Loucy (cell line): ENCODE data around the gene NEURL4.

Experiments used
- H2AFZ ChIP-seq: fragments of 200-600 bp; sonication (generic); 2 replicates; pipeline ENCODE4 v1.6.0; 2016; ENCODE audit warnings: antibody characterized with exemption, mild to moderate bottlenecking, low read length, moderate library complexity
- H3F3A ChIP-seq: fragments of 200-600 bp; 2 replicates; pipeline ENCODE4 v1.6.0; 2016; ENCODE audit warnings: antibody characterized with exemption, low read depth, mild to moderate bottlenecking
- H3K27me3 ChIP-seq: fragments of 200-600 bp; sonication (generic); 2 replicates; pipeline ENCODE4 v1.6.1; 2014; ENCODE audit warnings: low read length, mild to moderate bottlenecking; ENCODE audit not compliant: insufficient read depth, poor library complexity, severe bottlenecking
- H3K36me3 ChIP-seq: fragments of 200-600 bp; sonication (generic); 2 replicates; pipeline ENCODE4 v1.6.1; 2016; ENCODE audit warnings: low read length; ENCODE audit not compliant: insufficient read depth
- H3K4me1 ChIP-seq: fragments of 200-600 bp; sonication (generic); 2 replicates; pipeline ENCODE4 v1.5.1; 2014; ENCODE audit warnings: low read length, mild to moderate bottlenecking; ENCODE audit not compliant: insufficient read depth, poor library complexity, severe bottlenecking
- H3K4me2 ChIP-seq: fragments of 200-600 bp; sonication (generic); 2 replicates; pipeline ENCODE4 v1.6.0; 2014; ENCODE audit warnings: antibody characterized with exemption, low read length, low read depth, mild to moderate bottlenecking; ENCODE audit not compliant: poor library complexity, severe bottlenecking
- H3K4me3 ChIP-seq: fragments of 200-600 bp; sonication (generic); 2 replicates; pipeline ENCODE4 v1.5.1; 2014; ENCODE audit warnings: low read length, mild to moderate bottlenecking, mixed read lengths; ENCODE audit not compliant: poor library complexity, severe bottlenecking
- H3K79me2 ChIP-seq: fragments of 200-600 bp; sonication (generic); 2 replicates; pipeline ENCODE4 v1.6.1; 2014; ENCODE audit warnings: low read length; ENCODE audit not compliant: insufficient read depth
- H3K9ac ChIP-seq: fragments of 200-600 bp; sonication (generic); 2 replicates; pipeline ENCODE4 v1.6.0; 2014; ENCODE audit warnings: mild to moderate bottlenecking, low read depth, low read length, moderate library complexity; ENCODE audit not compliant: poor library complexity, severe bottlenecking
- H3K9me2 ChIP-seq: fragments of 200-600 bp; sonication (generic); replicated peaks from 2 replicates; pipeline ENCODE4 v1.6.1; 2016; ENCODE audit warnings: low read depth, low read length, mixed read lengths
- H3K9me3 ChIP-seq: fragments of 200-600 bp; sonication (generic); 2 replicates; pipeline ENCODE4 v1.6.1; 2014; ENCODE audit warnings: mild to moderate bottlenecking, antibody characterized with exemption, low read length, low read depth; ENCODE audit not compliant: insufficient read depth
- H4K20me1 ChIP-seq: fragments of 200-600 bp; sonication (generic); 2 replicates; pipeline ENCODE4 v1.6.0; 2014; ENCODE audit warnings: antibody characterized with exemption, low read length, mild to moderate bottlenecking; ENCODE audit not compliant: insufficient read depth, poor library complexity, severe bottlenecking
- EZH2phosphoT487 ChIP-seq: fragments of 200-600 bp; IDR thresholded peaks from 2 replicates; pipeline ENCODE4 v1.6.1; 2018; ENCODE audit warnings: antibody characterized with exemption, mild to moderate bottlenecking, moderate library complexity, borderline replicate concordance
- TF ChIP-seq, protein P1 (sequence below): fragments of 200-600 bp; sonication (generic); conservative IDR thresholded peaks from 2 replicates; pipeline ENCODE4 v1.5.1; 2014; ENCODE audit warnings: mild to moderate bottlenecking, antibody characterized with exemption, low read length

NEURL4 gene

DNA sequence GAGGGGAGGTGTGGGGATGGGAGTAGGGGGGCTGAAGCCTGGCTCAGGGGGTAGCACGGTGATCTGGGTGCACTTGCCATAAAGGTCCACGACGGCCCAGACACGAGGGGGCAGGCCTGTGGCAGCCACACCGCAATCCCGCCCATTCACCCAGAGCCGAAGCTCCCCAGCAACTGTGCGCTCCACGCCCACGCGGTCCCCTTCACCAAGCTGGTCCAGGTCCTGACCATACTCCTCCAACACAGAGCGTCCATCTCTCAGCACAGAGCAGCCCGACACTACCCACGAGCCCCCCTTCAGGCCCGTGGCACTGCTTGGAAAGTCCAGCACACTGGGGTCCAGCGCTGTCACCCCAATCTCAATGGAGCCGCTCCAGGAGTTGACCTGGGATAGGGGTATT, 1.6 kb downstream of the NEURL4 start:
- Histone ChIP-seq H3K4me3 (peak overlapping the region; percentile 84), H2AFZ (no peak overlapping the region), H3K9ac (peak overlapping the region; percentile 76), H3K9me2 (no peaks in the 10 kb centered on the region), H3F3A (no peaks in the 10 kb centered on the region), H3K79me2 (peaks cover 21% of the 10 kb centered on the region), H3K4me1 (peaks cover 24% of the 10 kb centered on the region), H3K36me3 (peaks cover 14% of the 10 kb centered on the region; the same call in 1 of the 2 replicates), H3K9me3 (no peaks in the 10 kb centered on the region), H3K4me2 (peak overlapping the region; percentile 82), H4K20me1 (peaks cover 5% of the 10 kb centered on the region), H3K27me3 (no peaks in the 10 kb centered on the region)
- TF ChIP-seq EZH2phosphoT487 = no peak

DNA sequence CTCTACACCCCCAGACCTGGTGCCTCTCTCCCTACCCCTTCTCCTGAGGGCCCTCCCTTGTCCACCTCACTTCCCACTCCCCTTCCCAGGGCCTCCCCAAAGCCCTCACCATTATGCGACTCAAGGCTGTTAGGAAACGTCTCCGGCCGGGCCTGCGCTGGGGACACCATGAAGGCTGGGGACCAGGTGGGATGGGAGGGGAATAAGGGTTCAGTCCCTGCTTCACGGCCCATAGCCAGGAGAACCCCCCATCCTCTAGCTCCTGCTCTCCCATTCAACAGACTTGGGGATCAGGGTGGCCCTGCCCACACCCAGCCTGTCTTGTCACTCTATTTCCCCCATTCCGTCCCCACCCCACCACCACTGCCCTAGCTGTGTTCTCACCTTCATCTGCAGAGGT, 2.1 kb downstream of the NEURL4 start:
- Histone ChIP-seq H3K9ac (no peak overlapping the region), H3K27me3 (no peaks in the 10 kb centered on the region), H4K20me1 (peaks cover 5% of the 10 kb centered on the region), H2AFZ (no peak overlapping the region), H3K79me2 (peaks cover 21% of the 10 kb centered on the region), H3K4me1 (peaks cover 20% of the 10 kb centered on the region), H3K36me3 (peaks cover 17% of the 10 kb centered on the region; the same call in 1 of the 2 replicates), H3K4me3 (no peak overlapping the region), H3K9me2 (no peaks in the 10 kb centered on the region), H3K9me3 (no peaks in the 10 kb centered on the region), H3F3A (no peaks in the 10 kb centered on the region), H3K4me2 (peak overlapping the region; percentile 82)
- TF ChIP-seq EZH2phosphoT487 = no peak
- TF ChIP-seq, protein P1, sequence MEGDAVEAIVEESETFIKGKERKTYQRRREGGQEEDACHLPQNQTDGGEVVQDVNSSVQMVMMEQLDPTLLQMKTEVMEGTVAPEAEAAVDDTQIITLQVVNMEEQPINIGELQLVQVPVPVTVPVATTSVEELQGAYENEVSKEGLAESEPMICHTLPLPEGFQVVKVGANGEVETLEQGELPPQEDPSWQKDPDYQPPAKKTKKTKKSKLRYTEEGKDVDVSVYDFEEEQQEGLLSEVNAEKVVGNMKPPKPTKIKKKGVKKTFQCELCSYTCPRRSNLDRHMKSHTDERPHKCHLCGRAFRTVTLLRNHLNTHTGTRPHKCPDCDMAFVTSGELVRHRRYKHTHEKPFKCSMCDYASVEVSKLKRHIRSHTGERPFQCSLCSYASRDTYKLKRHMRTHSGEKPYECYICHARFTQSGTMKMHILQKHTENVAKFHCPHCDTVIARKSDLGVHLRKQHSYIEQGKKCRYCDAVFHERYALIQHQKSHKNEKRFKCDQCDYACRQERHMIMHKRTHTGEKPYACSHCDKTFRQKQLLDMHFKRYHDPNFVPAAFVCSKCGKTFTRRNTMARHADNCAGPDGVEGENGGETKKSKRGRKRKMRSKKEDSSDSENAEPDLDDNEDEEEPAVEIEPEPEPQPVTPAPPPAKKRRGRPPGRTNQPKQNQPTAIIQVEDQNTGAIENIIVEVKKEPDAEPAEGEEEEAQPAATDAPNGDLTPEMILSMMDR = no peak

GRCh38 chr17:7326186-7326585, 2.9 kb downstream of the NEURL4 start:
- no peak overlapping the region for H3K4me3 ChIP-seq
- no peaks in the 10 kb centered on the region for H3F3A ChIP-seq
- H3K27me3 ChIP-seq = no peaks in the 10 kb centered on the region
- no peak overlapping the region for H3K9ac ChIP-seq
- peaks cover 18% of the 10 kb centered on the region; the same call in 1 of the 2 replicates for H3K36me3 ChIP-seq
- peaks cover 15% of the 10 kb centered on the region for H3K4me1 ChIP-seq
- H2AFZ ChIP-seq = no peak overlapping the region
- H3K4me2 ChIP-seq = no peak overlapping the region
- H4K20me1 ChIP-seq = peaks cover 5% of the 10 kb centered on the region
- TF ChIP-seq EZH2phosphoT487 = no peak
- TF ChIP-seq, protein P1 = no peak
- no peaks in the 10 kb centered on the region for H3K9me3 ChIP-seq
- no peaks in the 10 kb centered on the region for H3K9me2 ChIP-seq
- peaks cover 21% of the 10 kb centered on the region for H3K79me2 ChIP-seq

GRCh38 chr17:7325031-7325528, 4.1 kb downstream of the NEURL4 start:
- Histone ChIP-seq H3K9me3 (no peaks in the 10 kb centered on the region), H3K4me2 (no peak overlapping the region), H3F3A (no peaks in the 10 kb centered on the region), H3K4me3 (no peak overlapping the region), H3K4me1 (peaks cover 8% of the 10 kb centered on the region), H3K9me2 (no peaks in the 10 kb centered on the region), H2AFZ (no peak overlapping the region), H3K27me3 (no peaks in the 10 kb centered on the region), H3K79me2 (peaks cover 21% of the 10 kb centered on the region), H3K36me3 (peaks cover 27% of the 10 kb centered on the region; the same call in 1 of the 2 replicates), H3K9ac (no peak overlapping the region), H4K20me1 (peaks cover 5% of the 10 kb centered on the region)
- no peak for TF ChIP-seq EZH2phosphoT487
- TF ChIP-seq, protein P1 = no peak
